Nephron (organoid): ENCODE data around the gene BSCL2.

Experiments
- H3K27ac Mint-ChIP-seq, 3 experiments: 2 replicates each; pipeline ENCODE4 v1.8.0; 2020; ENCODE audit warnings: mixed read lengths in 3 of 3, mild to moderate bottlenecking in 2 of 3, moderate library complexity in 1 of 3
- H3K27me3 Mint-ChIP-seq: 2 replicates; pipeline ENCODE4 v1.8.0; 2021; ENCODE audit warnings: low read depth, mild to moderate bottlenecking, moderate library complexity, mixed read lengths
- H3K36me3 Mint-ChIP-seq: 2 replicates; pipeline ENCODE4 v1.8.0; 2020; ENCODE audit warnings: low read depth, mixed read lengths
- H3K4me1 Mint-ChIP-seq: 2 replicates; pipeline ENCODE4 v1.8.0; 2020; ENCODE audit warnings: mixed read lengths
- H3K4me3 Mint-ChIP-seq, 3 experiments: 2 replicates each; pipeline ENCODE4 v1.8.0; 2020; ENCODE audit warnings: mild to moderate bottlenecking in 3 of 3, mixed read lengths in 3 of 3, moderate library complexity in 2 of 3
- H3K9me3 Mint-ChIP-seq: 2 replicates; pipeline ENCODE4 v1.8.0; 2020; ENCODE audit warnings: mixed read lengths
- CTCF ChIP-seq, 3 experiments: fragments of 200-600 bp; sonication (generic); IDR thresholded peaks; one replicate each; pipeline ENCODE4 v1.5.0; 2021; ENCODE audit warnings: antibody characterized with exemption in 3 of 3; ENCODE audit not compliant: unreplicated experiment in 3 of 3

Gene BSCL2

GRCh38 chr11:62727165-62727871, 20.1 kb upstream of the BSCL2 start, which contains the start of gene HNRNPUL2:
Gene HNRNPUL2 (minus strand): TSS chr11:62727457. CDS start chr11:62727156, 301 bp downstream.
- no peak for TF ChIP-seq CTCF (IDR thresholded peaks at IDR 0.05; ENCODE audit: unreplicated experiment in 3 of 3)
- H3K36me3 Mint-ChIP-seq = peaks cover 29% of the 10 kb centered on the region
- no peaks in the 10 kb centered on the region for H3K27me3 Mint-ChIP-seq
- peaks cover 40% of the 10 kb centered on the region for H3K4me1 Mint-ChIP-seq
- peak within 1 kb of the TSS; percentile 87 to 98 (median 91) for H3K4me3 Mint-ChIP-seq
- H3K27ac Mint-ChIP-seq = peak within 1 kb of the TSS; percentile 98 to 100 (median 99)
- H3K9me3 Mint-ChIP-seq = no peaks in the 10 kb centered on the region

- Mint-ChIP-seq H3K4me1 (peaks cover 44% of the 10 kb centered on the region), H3K27me3 (no peaks in the 10 kb centered on the region), H3K9me3 (no peaks in the 10 kb centered on the region), H3K36me3 (peaks cover 34% of the 10 kb centered on the region), H3K4me3 (peak overlapping the region; percentile 87 to 98 (median 91)), H3K27ac (peak overlapping the region in 2 of 3 experiments; percentile 98 to 100)
- no peak for TF ChIP-seq CTCF (IDR thresholded peaks at IDR 0.05; ENCODE audit: unreplicated experiment in 3 of 3)
These were observed 19.6 kb upstream of the BSCL2 start for GRCh38 chr11:62726915-62727164.

- TF ChIP-seq CTCF (IDR thresholded peaks at IDR 0.05; ENCODE audit: unreplicated experiment in 3 of 3) = no peak
- Mint-ChIP-seq H3K9me3 (no peaks in the 10 kb centered on the region), H3K27ac (peak overlapping the region; percentile 80 to 100 (median 89)), H3K4me3 (peak overlapping the region; percentile 87 to 98 (median 91)), H3K4me1 (peaks cover 44% of the 10 kb centered on the region), H3K27me3 (no peaks in the 10 kb centered on the region), H3K36me3 (peaks cover 39% of the 10 kb centered on the region)
These were observed 19.1 kb upstream of the BSCL2 start for GRCh38 chr11:62726156-62726914.

- Mint-ChIP-seq H3K36me3 (peaks cover 45% of the 10 kb centered on the region), H3K9me3 (no peaks in the 10 kb centered on the region), H3K27me3 (no peaks in the 10 kb centered on the region), H3K4me3 (peak overlapping the region; percentile 87 to 98 (median 91)), H3K27ac (peak overlapping the region; percentile 80 to 100 (median 89)), H3K4me1 (peaks cover 44% of the 10 kb centered on the region)
- no peak for TF ChIP-seq CTCF (IDR thresholded peaks at IDR 0.05; ENCODE audit: unreplicated experiment in 3 of 3)
These were observed 18.4 kb upstream of the BSCL2 start for GRCh38 chr11:62725646-62726045.

GRCh38 chr11:62724171-62724570, 16.9 kb upstream of the BSCL2 start:
- peak overlapping the region; percentile 87 to 98 (median 91) for H3K4me3 Mint-ChIP-seq
- H3K27ac Mint-ChIP-seq = peak overlapping the region; percentile 15 to 100 (median 15)
- no peak for TF ChIP-seq CTCF (IDR thresholded peaks at IDR 0.05; ENCODE audit: unreplicated experiment in 3 of 3)
- H3K27me3 Mint-ChIP-seq = no peaks in the 10 kb centered on the region
- H3K36me3 Mint-ChIP-seq = peaks cover 58% of the 10 kb centered on the region
- no peaks in the 10 kb centered on the region for H3K9me3 Mint-ChIP-seq
- H3K4me1 Mint-ChIP-seq = peaks cover 39% of the 10 kb centered on the region
